Measurements from ENCODE around the gene MLPH. TPM values are rescaled to one million over a fixed set of nuclear protein-coding genes. Genes with fewer than 3 reads are reported as not detected.

Gene MLPH
- total RNA-seq, 1 donor from 2014 or later: 55.0 TPM

DNA sequence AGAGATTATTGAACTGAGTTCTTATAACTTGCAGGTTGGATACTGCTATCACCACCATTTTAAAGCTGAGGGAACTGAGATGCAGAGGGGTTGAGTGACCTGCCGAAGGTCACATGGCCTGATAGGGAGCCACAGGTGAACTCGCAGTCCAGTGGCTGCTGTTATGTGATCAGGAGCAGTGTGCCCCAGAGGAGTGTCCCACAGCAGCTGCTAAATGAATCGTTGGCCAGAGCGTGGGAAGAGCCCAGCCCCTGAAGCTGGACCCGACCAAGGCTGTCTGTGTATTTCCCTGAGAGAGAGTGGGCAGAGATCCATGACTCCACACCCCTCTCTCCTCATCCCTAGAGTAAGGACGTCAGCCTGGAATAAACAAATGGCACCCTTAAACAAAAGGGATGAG lies 52.6 kb downstream of the MLPH start:
- ATAC-seq: peak; percentile 46
- DNase-seq (ENCODE audit: low spot score): no peak

DNA sequence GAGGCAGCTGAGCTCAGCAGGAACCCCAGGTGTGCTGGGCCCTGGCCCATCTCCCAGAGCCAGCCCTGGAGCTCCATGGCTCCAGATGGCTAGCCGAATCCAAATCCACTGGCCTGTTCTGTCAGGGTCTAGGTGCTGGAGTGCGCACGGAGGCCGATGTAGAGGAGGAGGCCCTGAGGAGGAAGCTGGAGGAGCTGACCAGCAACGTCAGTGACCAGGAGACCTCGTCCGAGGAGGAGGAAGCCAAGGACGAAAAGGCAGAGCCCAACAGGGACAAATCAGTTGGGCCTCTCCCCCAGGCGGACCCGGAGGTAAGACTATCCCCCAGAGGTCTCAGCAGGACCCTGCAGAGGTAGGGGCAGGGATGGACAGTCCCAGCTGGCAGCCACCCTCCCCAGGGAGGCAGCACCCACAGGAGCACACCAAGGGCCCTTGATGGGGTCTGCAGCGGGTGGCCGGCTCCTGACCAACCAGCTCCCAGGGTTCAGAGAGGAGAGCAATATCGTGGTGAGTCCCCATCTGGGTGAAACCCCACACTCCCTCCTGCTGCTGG lies 53.2 kb downstream of the MLPH start:
- DNase-seq (ENCODE audit: low spot score) (no peak), ATAC-seq (peak; percentile 7)

DNA sequence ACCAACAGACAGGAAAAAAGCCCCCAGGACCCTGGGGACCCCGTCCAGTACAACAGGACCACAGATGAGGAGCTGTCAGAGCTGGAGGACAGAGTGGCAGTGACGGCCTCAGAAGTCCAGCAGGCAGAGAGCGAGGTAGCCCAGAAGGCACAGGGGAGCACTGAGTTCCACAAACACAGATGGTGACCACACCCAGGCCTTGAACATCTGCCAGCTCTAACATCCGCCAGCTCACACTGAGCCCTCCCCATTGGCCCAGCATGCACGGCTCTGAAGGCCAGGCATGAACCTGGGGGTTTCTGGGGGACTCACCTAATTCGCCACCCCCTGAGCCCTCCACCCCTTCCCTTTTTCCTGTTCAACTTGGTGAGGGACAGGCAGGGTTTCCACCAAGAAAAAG lies 53.8 kb downstream of the MLPH start:
- ATAC-seq: peak; percentile 75
- DNase-seq (ENCODE audit: low spot score): peak; percentile 73

DNA sequence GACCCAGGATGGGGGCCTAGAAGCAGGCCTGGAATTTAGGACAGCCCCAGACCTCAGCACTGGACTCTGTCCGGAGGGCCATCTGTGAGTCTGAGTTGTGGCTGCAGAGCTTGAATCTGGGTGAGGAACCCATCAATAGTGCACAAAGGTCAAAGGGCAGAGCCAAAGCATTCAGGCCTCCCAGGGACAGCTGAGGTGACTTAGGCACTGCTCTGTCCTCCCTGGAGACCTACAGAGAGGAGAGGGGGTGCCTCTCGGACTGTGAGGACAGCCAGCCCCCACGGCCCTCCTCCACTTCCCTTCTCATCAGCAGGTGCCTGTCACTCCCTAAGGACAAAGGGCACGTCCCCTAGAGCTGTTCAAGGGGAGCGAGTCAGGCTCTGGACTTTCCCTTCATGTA lies 54.2 kb downstream of the MLPH start:
- DNase-seq (ENCODE audit: low spot score): peak; percentile 79
- peak; percentile 89 for ATAC-seq

DNA sequence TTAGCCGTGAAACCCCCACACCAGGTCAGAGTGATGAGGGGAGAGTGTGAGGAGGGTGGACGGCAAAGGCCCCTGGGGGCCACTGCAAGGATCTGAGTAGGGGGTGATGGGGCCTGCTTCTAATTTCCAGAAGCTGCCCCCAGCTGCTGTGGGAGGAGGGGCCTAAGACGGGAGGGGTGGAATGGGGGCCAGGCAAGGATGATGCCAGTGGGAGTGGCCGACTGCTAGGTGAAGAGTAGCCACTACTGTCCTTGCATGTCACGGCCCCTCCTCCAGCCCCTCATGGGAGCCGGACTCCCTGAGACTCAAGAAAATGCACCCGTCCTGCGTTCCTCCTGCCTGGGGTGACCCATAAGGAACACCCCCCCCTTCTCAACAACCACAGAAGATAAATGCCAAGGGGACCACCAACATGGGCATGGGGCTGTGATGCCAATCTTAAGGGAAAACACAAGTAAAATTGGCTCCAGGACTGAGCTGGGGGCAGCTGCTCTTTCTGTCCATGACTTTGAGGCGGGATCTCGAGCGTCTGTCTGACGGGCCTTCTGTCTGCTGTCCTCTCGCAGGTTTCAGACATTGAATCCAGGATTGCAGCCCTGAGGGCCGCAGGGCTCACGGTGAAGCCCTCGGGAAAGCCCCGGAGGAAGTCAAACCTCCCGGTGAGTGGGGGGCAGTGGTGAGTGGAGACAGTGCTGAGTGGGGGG lies 55.1 kb downstream of the MLPH start:
- no peak for ATAC-seq
- no peak for DNase-seq (ENCODE audit: low spot score)

DNA sequence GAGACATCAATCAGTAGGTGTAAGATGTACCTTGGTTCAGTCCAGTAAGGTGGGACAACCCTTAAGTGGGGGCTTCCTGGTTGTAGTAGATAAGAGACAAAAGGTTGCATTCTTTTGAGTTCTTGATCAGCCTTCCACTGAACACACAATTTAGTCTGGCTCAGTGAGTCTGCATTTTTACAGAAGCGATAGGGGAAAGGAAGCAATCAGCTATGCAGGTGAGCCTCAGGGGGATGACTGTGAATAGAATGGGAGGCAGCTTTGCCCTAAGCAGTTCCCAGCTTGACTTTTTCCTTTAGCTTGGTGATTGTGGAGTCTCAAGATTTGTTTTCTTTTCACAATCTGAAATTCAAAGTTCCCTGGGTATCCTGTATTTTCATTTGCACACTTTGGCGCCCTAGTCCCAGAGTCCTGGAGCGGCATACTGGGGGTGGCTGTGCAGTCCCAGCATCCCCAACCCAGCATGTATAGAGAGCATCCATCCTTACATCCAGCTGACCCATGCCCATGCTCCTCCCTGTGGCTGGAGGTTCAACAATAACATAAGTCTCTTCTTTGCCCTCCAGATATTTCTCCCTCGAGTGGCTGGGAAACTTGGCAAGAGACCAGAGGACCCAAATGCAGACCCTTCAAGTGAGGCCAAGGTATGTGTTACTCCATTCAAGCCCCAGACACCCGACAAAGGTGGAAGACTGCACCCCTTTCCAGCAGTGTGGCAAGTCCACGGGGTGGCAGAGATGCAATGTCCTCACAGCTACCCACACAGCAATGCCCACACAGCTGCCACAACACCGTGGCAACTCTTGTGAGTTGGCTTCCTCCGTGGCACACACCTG lies 59.2 kb downstream of the MLPH start:
- ATAC-seq: no peak

DNA sequence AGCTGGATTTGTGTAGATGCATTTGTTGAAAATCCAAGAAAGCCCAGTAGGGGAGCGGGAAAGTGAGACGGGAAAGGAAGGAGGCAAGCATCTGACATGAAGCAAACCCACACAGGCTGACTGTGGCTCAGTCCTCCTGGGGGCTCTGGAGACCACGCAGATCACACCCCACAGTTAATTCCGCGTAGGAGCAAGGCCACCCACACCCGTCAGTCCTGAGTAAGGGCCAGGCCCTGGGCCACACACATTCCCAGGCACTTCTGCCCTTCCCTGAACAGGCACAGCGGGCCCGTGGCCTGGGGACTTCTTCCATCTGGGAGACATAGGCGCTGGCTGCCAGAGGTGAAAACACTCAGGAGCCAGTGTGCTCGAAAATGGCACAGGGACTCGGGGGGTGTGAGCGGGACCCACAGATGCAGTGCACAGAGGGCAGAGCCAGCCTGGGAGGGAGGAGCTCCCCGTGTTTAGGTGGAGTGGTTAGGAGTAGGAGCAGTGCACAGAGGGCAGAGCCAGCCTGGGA lies 59.9 kb downstream of the MLPH start:
- DNase-seq (ENCODE audit: low spot score): no peak
- ATAC-seq: no peak

More for the DNA sequence above, 59.2 kb downstream of the MLPH start:
- no peak for DNase-seq (ENCODE audit: low spot score)

DNA sequence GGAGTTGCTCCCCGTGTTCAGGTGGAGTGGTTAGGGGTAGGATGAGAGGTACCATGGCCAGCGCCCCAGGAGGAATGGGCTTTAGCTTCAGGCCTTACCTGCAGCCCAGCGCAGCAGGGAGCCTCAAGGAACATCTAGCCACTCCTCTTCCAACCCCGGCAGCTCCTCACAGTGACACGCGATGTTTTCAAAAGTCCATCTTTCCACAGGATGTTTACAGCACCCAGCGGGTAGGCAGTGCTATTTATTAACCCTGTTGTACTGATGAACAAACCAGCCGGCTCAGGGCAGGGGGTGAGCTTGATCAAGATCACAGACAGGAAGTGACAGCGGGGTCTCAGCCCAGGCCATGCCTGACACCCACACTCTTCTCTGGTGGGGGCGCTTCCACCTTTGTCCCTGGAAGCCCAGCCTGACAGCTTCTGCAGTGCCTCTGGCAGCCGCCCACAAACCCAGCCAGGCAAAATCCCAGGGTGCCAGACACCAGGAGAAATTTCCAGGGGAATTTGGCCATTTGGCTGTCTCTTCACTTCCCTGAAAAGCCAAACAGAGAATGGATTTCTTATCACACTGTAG lies 60.9 kb downstream of the MLPH start:
- peak; percentile 52 for ATAC-seq
- peak; percentile 85 for DNase-seq (ENCODE audit: low spot score)

DNA sequence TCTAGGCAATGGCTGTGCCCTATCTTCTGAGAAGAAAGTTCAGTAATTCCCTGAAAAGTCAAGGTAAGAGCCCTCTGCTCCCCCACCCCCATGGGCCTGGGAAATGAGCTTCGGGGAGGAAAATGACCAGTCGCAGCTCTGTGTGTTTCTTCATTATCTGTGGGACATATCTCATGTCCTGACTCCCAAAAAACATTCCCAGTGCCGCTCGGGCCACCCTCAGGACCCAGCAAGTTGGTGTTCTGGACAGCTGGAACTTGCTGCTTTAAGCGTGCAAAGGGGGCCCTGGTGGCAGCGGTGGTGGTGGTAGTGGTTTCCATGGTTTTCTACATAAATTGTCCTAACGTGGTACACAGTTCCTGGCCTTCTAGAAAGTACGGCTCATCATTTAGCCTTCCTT lies 62.2 kb downstream of the MLPH start:
- ATAC-seq (no peak), DNase-seq (ENCODE audit: low spot score) (no peak)

DNA sequence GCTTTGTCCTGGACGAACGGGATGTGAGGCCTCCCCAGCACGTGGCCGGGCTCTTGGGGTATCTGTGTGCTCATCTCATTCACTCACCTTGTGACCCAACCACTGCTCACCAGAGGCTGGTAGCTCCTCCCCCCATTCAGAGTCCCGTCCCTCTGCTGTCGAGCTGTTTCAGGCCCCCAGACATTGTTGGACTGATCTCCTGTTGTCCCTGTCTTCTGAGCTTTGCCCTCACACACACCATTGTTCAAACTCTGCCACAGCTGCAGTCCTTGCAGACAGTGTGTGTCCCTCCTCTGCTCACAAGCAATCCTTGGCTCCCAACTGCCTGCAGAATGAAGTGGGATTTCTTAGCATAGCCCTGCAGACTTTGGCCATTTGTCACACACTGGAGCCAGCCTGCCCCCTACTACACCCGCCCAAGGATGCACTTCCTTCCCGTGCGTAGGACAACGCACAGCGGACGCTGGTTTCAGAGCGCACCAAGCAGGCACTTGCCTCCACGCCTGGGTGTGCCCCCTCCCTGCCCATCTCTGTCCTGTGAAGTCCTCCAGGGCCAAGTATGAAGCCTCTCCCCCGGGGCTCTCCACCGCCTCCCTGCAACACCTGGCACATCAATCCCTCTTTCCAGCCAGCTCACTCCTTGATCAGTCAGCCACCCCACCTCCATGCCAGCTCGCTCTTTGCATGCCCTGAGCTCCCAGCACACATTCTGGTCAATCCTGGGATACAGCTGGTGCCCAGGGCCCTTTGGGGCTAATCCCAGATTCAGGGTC lies 62.8 kb downstream of the MLPH start:
- peak; percentile 77 for DNase-seq (ENCODE audit: low spot score)
- peak; percentile 52 for ATAC-seq

DNA sequence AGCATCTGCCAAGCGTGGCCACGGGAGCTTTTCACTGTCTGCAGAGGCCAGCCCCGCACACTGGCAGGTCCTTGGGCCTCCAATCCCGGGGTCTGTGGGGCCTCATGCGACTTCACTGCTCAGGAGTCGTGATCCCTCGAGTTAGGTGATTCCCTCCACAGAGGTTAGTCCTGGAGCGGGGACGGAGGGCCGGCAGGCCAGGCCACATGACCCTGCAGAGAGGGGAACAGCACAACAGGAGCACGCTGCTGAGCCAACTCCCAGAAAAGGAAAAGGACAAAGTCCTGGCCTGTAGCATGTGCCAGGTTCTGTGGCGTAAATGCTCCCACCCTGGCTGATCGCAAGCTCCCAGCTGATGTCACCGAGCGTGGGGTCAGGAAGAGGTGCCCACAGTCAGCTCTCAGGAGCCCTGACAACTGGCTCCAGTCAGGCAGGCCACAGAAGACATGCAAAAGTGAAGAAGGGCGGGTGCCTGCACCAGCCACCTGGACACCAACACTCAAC lies 64.1 kb downstream of the MLPH start:
- peak; percentile 96 for DNase-seq (ENCODE audit: low spot score)
- peak; percentile 80 for ATAC-seq

DNA sequence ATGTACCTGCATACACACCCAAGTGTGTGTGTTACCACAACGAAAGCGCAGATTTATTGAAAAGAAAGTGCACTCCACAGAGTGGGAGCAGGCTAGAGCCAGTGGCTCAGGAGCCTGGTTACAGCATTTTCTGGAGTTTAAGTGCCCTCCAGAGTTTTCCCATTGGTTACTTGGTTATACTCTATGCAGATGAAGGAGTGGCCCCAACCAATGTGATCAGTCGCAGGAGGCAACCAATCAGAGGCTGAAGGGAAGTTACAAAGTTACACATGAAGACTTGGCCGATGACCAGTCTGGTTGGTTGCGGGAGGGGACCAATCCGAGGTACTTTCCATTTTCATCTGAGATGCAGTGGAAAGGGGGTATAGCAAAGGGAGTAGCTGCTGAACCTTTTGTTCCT lies 65.9 kb downstream of the MLPH start:
- DNase-seq (ENCODE audit: low spot score) (no peak), ATAC-seq (no peak)

DNA sequence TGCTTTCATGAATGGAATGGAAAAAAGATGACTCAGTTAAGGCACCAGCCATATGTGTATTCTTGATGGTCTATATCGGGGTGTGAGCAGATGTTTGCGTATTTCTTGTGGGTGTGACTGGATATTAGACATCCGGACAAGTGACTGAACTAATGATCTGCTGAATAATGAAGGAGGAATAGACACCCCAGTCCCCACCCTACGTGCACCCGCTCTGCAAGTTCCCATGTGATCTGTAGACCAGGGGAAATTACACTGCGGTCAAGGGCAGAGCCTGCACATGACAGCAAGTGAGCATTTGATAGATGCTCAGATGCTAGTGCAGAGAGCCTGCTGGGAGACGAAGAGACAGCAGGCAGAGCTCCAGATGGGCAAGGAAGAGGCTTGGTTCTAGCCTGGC lies 66.9 kb downstream of the MLPH start:
- DNase-seq (ENCODE audit: low spot score) (no peak), ATAC-seq (no peak)

DNA sequence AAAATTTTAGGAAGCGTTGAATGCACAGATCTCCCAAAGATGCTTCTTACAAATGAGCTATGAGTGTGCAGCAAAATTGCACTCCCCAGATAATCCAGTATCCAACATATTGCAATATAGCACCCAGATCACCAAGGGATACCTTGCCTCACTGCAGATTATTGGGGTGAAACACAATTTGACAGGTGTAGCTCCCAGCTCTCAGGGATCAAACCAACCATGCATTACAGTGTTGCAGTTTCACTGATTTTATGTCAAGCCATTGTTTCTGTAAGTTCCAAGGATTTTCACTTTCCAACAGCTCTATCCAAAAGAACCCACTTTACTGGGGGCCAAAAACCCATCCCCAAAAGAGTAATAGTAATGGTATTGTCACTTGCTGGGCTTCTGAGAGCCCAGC lies 68.5 kb downstream of the MLPH start:
- ATAC-seq: no peak
- no peak for DNase-seq (ENCODE audit: low spot score)

DNA sequence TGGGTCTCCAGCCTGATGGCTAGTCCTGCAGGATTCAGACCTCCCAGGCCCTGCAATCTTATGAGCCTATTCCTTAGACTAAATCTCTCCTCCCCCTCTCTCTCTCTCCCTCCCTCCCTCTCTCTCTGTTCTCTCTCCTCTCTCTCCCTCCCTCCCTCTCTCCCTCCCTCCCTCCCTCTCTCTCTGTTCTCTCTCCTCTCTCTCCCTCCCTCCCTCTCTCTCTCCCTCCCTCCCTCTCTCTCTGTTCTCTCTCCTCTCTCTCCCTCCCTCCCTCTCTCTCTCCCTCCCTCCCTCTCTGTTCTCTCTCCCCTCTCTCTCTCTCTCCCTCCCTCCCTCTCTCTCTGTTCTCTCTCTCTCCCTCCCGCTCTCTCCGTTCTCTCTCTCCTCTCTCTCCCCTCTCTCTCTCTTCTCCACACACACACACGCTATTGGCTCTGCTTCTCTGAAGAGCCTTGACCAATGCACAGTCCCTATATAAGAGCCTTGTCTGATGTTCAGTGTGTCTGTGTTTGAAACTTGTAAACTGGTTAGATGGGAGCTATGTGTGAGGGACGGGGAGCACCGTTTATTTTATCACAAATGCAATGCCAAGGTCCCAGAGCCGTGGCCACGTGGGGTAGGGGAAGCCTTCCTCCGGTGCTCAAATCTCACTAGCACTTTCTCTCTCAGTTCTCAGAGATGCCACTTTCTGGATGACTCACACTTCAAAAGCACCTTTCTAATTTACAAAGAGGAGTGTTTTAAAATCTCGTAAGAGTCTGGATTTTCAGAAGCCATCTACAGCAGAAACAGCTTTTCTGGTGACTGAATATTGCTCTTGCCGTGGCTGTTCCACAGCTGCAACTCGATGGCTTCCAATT lies 70.0 kb downstream of the MLPH start:
- DNase-seq (ENCODE audit: low spot score): no peak
- ATAC-seq: no peak

DNA sequence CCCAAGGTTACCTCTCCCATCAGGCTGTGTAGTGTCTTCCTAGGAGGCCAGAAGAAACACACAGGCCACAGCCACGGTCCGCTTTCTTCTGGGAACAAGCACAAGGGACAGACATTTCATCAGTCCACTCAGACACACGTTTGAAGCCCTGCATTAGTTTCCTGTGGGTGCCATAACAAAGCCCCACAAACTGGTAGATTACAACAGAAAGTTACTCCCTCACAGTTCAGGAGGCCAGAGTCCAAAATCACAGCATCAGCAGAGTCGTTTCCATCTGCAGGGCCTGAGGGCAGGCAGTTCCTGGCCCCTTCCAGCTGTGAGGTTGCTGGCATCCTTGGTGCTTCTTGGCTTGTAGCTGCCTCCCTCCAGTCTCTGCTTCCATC lies 70.6 kb downstream of the MLPH start:
- no peak for DNase-seq (ENCODE audit: low spot score)

DNA sequence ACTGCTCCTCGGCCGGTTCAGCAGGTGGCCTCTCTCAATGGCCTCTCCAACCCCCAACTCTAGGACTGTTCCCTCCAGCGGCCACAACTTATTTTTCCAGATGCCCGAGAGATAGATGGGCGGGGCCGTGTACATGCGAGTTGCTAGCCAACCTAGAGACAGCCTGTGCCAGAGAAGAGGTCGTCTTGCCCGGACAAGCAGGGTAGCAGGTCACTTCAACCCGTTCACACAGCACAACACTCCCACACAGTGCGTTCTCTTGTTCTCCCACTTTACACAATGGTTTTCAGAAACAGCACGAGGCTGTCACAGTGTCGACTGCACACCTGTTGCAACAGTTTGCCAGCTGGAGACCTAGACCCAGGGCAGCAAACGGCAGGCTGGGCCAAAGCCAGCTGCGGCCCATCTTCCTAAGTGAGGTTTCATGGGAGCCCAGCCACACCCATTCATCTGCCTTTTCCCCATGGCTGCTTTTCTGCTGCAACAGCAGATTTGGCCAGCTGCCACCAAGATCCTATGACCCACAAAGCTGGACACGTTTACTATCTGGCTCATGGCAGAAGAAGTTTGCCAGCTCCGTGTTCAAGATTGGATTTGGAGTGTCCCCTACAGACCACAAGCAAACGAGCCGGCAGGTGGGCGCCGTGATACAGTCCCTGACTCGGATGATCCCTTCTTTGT lies 72.0 kb downstream of the MLPH start:
- ATAC-seq: peak; percentile 49

More for the DNA sequence above, 70.6 kb downstream of the MLPH start:
- ATAC-seq: peak; percentile 38

DNA sequence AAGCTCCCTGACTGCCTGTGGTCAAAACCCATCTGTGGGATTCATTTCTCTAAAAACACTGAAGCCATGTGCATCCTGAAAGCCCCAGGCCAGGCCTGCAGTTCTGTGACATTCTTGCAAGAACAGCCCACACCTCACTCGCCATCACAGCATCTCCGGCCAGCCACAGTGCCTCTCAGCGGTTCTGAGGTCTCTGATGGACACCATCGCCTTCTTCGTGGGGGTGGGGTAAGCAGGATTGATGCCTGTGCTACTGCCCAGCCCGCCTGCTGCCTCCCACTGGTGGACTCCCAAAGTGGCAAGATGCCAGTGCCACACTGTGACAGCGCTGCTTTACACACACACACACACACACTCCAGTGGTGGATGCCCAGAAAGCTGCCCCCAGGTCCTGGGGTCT lies 74.2 kb downstream of the MLPH start:
- DNase-seq (ENCODE audit: low spot score) (no peak), ATAC-seq (no peak)

More for the DNA sequence above, 72.0 kb downstream of the MLPH start:
- peak; percentile 49 for DNase-seq (ENCODE audit: low spot score)

DNA sequence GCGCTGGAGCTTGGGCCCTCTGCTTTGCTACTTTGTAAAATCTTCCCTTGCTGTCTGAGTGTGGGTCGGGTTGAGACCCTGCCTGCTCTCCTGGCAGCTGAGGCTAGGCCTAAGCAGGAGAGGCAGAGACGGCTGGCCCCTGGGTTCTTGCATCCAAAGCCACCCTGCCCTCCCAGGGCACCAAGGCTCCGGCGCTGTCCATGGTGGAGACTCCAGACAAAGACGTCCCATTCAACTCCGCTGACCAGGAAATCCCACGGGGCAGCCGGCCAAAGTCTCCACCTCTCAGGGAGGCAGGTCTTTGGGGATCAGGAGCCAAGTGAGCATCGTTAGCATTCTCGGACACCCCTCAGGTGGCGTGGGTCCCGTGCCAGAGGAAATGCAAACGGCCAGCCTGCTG lies 76.8 kb downstream of the MLPH start:
- ATAC-seq: no peak
- peak; percentile 47 for DNase-seq (ENCODE audit: low spot score)
